Panc1 (cell line): ENCODE data around the gene SERPINB1.
"Not testable (repeated sequence)": the region's sequence is repeated elsewhere in the genome, so short reads cannot be mapped to it uniquely, and the experiment has no call there.

ENCODE experiments used
- CTCF ChIP-seq: fragments of 450-650 bp; IDR thresholded peaks from 2 replicates; pipeline ENCODE4 v1.5.1; 2017; ENCODE audit warnings: mild to moderate bottlenecking
- POLR2AphosphoS5 ChIP-seq: IDR thresholded peaks from 2 replicates; pipeline ENCODE4 v1.6.1; 2012; ENCODE audit warnings: mild to moderate bottlenecking, low read depth, low read length, moderate library complexity

GRCh38 chr6:2860706-2861059, 19.0 kb upstream of the SERPINB1 start:
- not testable (repeated sequence) for TF ChIP-seq CTCF, POLR2AphosphoS5
